ENCODE results near the gene COL7A1.

GRCh38 chr3:48518638-48519276 lies 76.4 kb downstream of the COL7A1 start:
- TF ChIP-seq CTCF (IDR thresholded peaks at IDR 0.05): no peak
- no peak for TF ChIP-seq TCF7L2 (IDR thresholded peaks at IDR 0.05; ENCODE audit: low read depth, low read length)
- TF ChIP-seq POLR2AphosphoS5 (IDR thresholded peaks at IDR 0.05; ENCODE audit: low read depth, low read length): no peak
- TF ChIP-seq SIN3A (IDR thresholded peaks at IDR 0.05; ENCODE audit: borderline replicate concordance, insufficient read depth, low read depth, low read length): no peak
